ENCODE data around the gene C21orf91. TPM values are rescaled to one million over a fixed set of nuclear protein-coding genes. Genes with fewer than 3 reads are reported as not detected.

Gene C21orf91
- total and polyA plus RNA-seq, 2 donors (not counting 1 experiment from before 2014, with no cell fraction given), result 6.7 to 32.3 TPM

GRCh38 chr21:17759511-17760178 is 59.5 kb downstream of the C21orf91 start:
- no peaks in the 10 kb centered on the region for H3K27me3 Mint-ChIP-seq

More at GRCh38 chr21:17759511-17760178, 59.5 kb downstream of the C21orf91 start:
- no peaks in the 10 kb centered on the region for H4K20me1 ChIP-seq (ENCODE audit: control insufficient read depth, insufficient read depth, low read length, poor library complexity, severe bottlenecking)
- H3K9me3 ChIP-seq (ENCODE audit: control extremely low read depth in 1 of 3, control insufficient read depth in 2 of 3, insufficient read depth in 1 of 3, low read length in 2 of 3), result peaks cover 0 to 6% (median 0%) of the 10 kb centered on the region in 3 donors
- no peaks in the 10 kb centered on the region for H3K4me1 Mint-ChIP-seq
- TF ChIP-seq EZH2 (IDR thresholded peaks at IDR 0.05; ENCODE audit: borderline replicate concordance, insufficient read depth, low read depth, low read length, poor library complexity, severe bottlenecking) (no peak), CTCF (IDR thresholded peaks at IDR 0.05) (no peak)
- DNase-seq, result no peak
- H3K4me2 ChIP-seq (replicated peaks; ENCODE audit: low read depth, low read length, poor library complexity, severe bottlenecking), result no peak overlapping the region
- no peaks in the 10 kb centered on the region for H3K27me3 ChIP-seq (replicated peaks in 1 of 4; ENCODE audit: control extremely low read depth in 1 of 4, control insufficient read depth in 3 of 4, insufficient read depth in 4 of 4, low read length in 3 of 4)
- H3K4me3 ChIP-seq (ENCODE audit: control extremely low read depth in 1 of 5, extremely low read depth in 1 of 5, insufficient read depth in 1 of 5, low read depth in 2 of 5, low read length in 4 of 5), result no peak overlapping the region
- no peak overlapping the region for H2AFZ ChIP-seq (ENCODE audit: insufficient read depth, low read depth, low read length, poor library complexity, severe bottlenecking)
- ATAC-seq (ENCODE audit: low read depth), result no peak
- intact Hi-C loops (cut with micrococcal nuclease), result no loop called here
- CTCF ChIA-PET, result no interaction called here
- no peak overlapping the region for H3K27ac Mint-ChIP-seq
- H3K9ac ChIP-seq (ENCODE audit: low read length), result no peak overlapping the region
- H3K36me3 ChIP-seq (replicated peaks in 1 of 2; ENCODE audit: control extremely low read depth in 1 of 2, control insufficient read depth in 1 of 2, extremely low read depth in 1 of 2, insufficient read depth in 2 of 2, low read length in 1 of 2), result no peaks in the 10 kb centered on the region
- no peak overlapping the region for H3K27ac ChIP-seq (ENCODE audit: low read length in 2 of 2)
- WGBS (ENCODE audit: insufficient coverage), result no CpG with 5 or more reads among the region's 4 CpGs
- no peak overlapping the region for H3K4me3 Mint-ChIP-seq
- no peaks in the 10 kb centered on the region for H3K4me1 ChIP-seq (ENCODE audit: control insufficient read depth in 2 of 2, insufficient read depth in 2 of 2, low read length in 2 of 2)
- peaks cover 3% of the 10 kb centered on the region for H3K9me3 Mint-ChIP-seq (ENCODE audit: insufficient read depth)
- POLR2A ChIA-PET, result no interaction called here
- no peaks in the 10 kb centered on the region for H3K79me2 ChIP-seq (ENCODE audit: control insufficient read depth, insufficient read depth, low read length)

Data from B cell (primary cell).